HepG2 (cell line): ENCODE data around the gene MTA2. TPM values are rescaled to one million over a fixed set of nuclear protein-coding genes. Genes with fewer than 3 reads are reported as not detected.

Source experiments
- ARNT2 ChIP-seq: sonication (generic); formaldehyde crosslinking; IDR thresholded peaks from 2 replicates; pipeline ENCODE4 v1.8.0; 2022; ENCODE audit warnings: mild to moderate bottlenecking, low read depth, missing genetic modification reagents, moderate library complexity
- CHD2 ChIP-seq: IDR thresholded peaks from 2 replicates; pipeline ENCODE4 v1.6.1; 2011; ENCODE audit warnings: low read depth, low read length, improper control_type of control experiment
- GPBP1L1 ChIP-seq: sonication (generic); formaldehyde crosslinking; IDR thresholded peaks from 2 replicates; pipeline ENCODE4 v1.5.0; 2020; ENCODE audit warnings: mild to moderate bottlenecking, missing genetic modification reagents
- HNF4G ChIP-seq, 2 experiments: sonication (generic) in 1 of 2; formaldehyde crosslinking in 1 of 2; IDR thresholded peaks; 2 replicates each; pipeline versions ENCODE4 v1.4.0 to v1.6.1; 2011 to 2020; ENCODE audit warnings: borderline replicate concordance in 2 of 2, low read depth in 2 of 2, mild to moderate bottlenecking in 2 of 2, low read length in 1 of 2, missing genetic modification reagents in 1 of 2, moderate library complexity in 1 of 2
- HNRNPK ChIP-seq: fragments of 200-400 bp; formaldehyde crosslinking; IDR thresholded peaks from 2 replicates; pipeline ENCODE4 v1.6.1; 2018; ENCODE audit warnings: low read length, low read depth, moderate library complexity, mild to moderate bottlenecking; ENCODE audit not compliant: poor library complexity, severe bottlenecking
- MAFF ChIP-seq: IDR thresholded peaks from 2 replicates; pipeline ENCODE4 v1.6.1; 2011; ENCODE audit warnings: low read depth, low read length, improper control_type of control experiment
- MAX ChIP-seq: IDR thresholded peaks from 2 replicates; pipeline ENCODE4 v1.6.1; 2012; ENCODE audit warnings: inconsistent platforms
- MED8 ChIP-seq: sonication (generic); formaldehyde crosslinking; IDR thresholded peaks from 2 replicates; pipeline ENCODE4 v1.8.1; 2023; ENCODE audit warnings: mild to moderate bottlenecking, missing genetic modification reagents; ENCODE audit not compliant: insufficient replicate concordance
- MTF2 ChIP-seq: sonication (generic); formaldehyde crosslinking; IDR thresholded peaks from 2 replicates; pipeline ENCODE4 v1.5.0; 2020; ENCODE audit warnings: missing genetic modification reagents, borderline replicate concordance
- MYNN ChIP-seq: sonication (generic); formaldehyde crosslinking; IDR thresholded peaks from 2 replicates; pipeline ENCODE4 v1.4.0; 2020; ENCODE audit warnings: mild to moderate bottlenecking, low read depth, missing genetic modification reagents
- NFE2L1 ChIP-seq: sonication (generic); formaldehyde crosslinking; IDR thresholded peaks from 2 replicates; pipeline ENCODE4 v1.4.0; 2020; ENCODE audit warnings: missing genetic modification reagents, mild to moderate bottlenecking, borderline replicate concordance
- NR1H2 ChIP-seq: sonication (generic); formaldehyde crosslinking; IDR thresholded peaks from 2 replicates; pipeline ENCODE4 v1.8.1; 2022; ENCODE audit warnings: low read depth, missing genetic modification reagents, borderline replicate concordance
- PAF1 ChIP-seq: IDR thresholded peaks from 2 replicates; pipeline ENCODE4 v1.6.1; 2016; ENCODE audit warnings: missing genetic modification reagents, missing compliant biosample characterization
- RARA ChIP-seq: IDR thresholded peaks from 2 replicates; pipeline ENCODE4 v1.6.1; 2016; ENCODE audit warnings: missing genetic modification reagents, missing compliant biosample characterization
- SP4 ChIP-seq: sonication (generic); formaldehyde crosslinking; IDR thresholded peaks from 2 replicates; pipeline ENCODE4 v1.8.1; 2023; ENCODE audit warnings: mild to moderate bottlenecking, missing genetic modification reagents
- TARDBP ChIP-seq: sonication (generic); formaldehyde crosslinking; IDR thresholded peaks from 2 replicates; pipeline ENCODE4 v1.8.0; 2022; ENCODE audit warnings: mild to moderate bottlenecking, missing genetic modification reagents
- TCF7 ChIP-seq: sonication (generic); IDR thresholded peaks from 2 replicates; pipeline ENCODE4 v1.6.1; 2016; ENCODE audit warnings: antibody characterized with exemption, low read depth
- ZFAT ChIP-seq: sonication (generic); formaldehyde crosslinking; conservative IDR thresholded peaks from 2 replicates; pipeline ENCODE4 v1.8.1; 2023; ENCODE audit warnings: missing genetic modification reagents, inconsistent platforms
- ZNF12 ChIP-seq: sonication (generic); formaldehyde crosslinking; IDR thresholded peaks from 2 replicates; pipeline ENCODE4 v1.5.0; 2020; ENCODE audit warnings: missing genetic modification reagents
- ZNF136 ChIP-seq: sonication (generic); formaldehyde crosslinking; IDR thresholded peaks from 2 replicates; pipeline ENCODE4 v1.8.1; 2022; ENCODE audit warnings: low read depth, mild to moderate bottlenecking, moderate library complexity, missing genetic modification reagents
- ZNF367 ChIP-seq: sonication (generic); formaldehyde crosslinking; IDR thresholded peaks from 2 replicates; pipeline ENCODE4 v1.4.0; 2020; ENCODE audit warnings: missing genetic modification reagents, borderline replicate concordance
- ZNF468 ChIP-seq: sonication (generic); formaldehyde crosslinking; IDR thresholded peaks from 2 replicates; pipeline ENCODE4 v1.8.0; 2022; ENCODE audit warnings: mild to moderate bottlenecking, moderate library complexity, missing genetic modification reagents
- ZNF557 ChIP-seq: sonication (generic); formaldehyde crosslinking; IDR thresholded peaks from 2 replicates; pipeline ENCODE4 v1.4.0; 2020; ENCODE audit warnings: missing genetic modification reagents
- ZNF563 ChIP-seq: sonication (generic); formaldehyde crosslinking; IDR thresholded peaks from 2 replicates; pipeline ENCODE4 v1.8.0; 2022; ENCODE audit warnings: mild to moderate bottlenecking, moderate library complexity, missing genetic modification reagents
- ZNF678 ChIP-seq: sonication (generic); formaldehyde crosslinking; IDR thresholded peaks from 2 replicates; pipeline ENCODE4 v1.4.0; 2020; ENCODE audit warnings: mild to moderate bottlenecking, missing genetic modification reagents
- ZNF747 ChIP-seq: sonication (generic); formaldehyde crosslinking; IDR thresholded peaks from 2 replicates; pipeline ENCODE4 v1.8.1; 2023; ENCODE audit warnings: missing genetic modification reagents, mild to moderate bottlenecking, borderline replicate concordance
- polyA plus RNA-seq, 8 experiments: library from polyadenylated mRNA; depleted of rRNA in 3 of 8; stranded (reverse) in 7 of 8; unstranded in 1 of 8; fragments of >200 nt; fragmentation: Illumina TruSeq in 4 of 8; extraction: Trizol in 4 of 8; gene quantifications; 2 replicates each; pipeline versions ENCODE4 v1.2.1 to v1.2.3, GENCODE V29; 2011 to 2016; ENCODE audit warnings: low read depth in 4 of 8, missing spikeins in 1 of 8, mixed read lengths in 1 of 8; ENCODE audit not compliant: insufficient read depth in 1 of 8
- total RNA-seq, 5 experiments: library from RNA; depleted of rRNA; stranded (reverse); fragments of >200 nt; fragmentation: Illumina TruSeq; extraction: Trizol; gene quantifications; 2 replicates each; pipeline ENCODE4 v1.2.3, GENCODE V29; 2016; ENCODE audit warnings: low read depth in 1 of 5
- TF ChIP-seq, protein P1 (sequence below): sonication (generic); formaldehyde crosslinking; IDR thresholded peaks from 2 replicates; pipeline ENCODE4 v1.4.0; 2020; ENCODE audit warnings: low read depth, mild to moderate bottlenecking, missing genetic modification reagents
- TF ChIP-seq, protein P2 (sequence below): sonication (generic); formaldehyde crosslinking; IDR thresholded peaks from 2 replicates; pipeline ENCODE4 v1.8.1; 2023; ENCODE audit warnings: missing genetic modification reagents, mild to moderate bottlenecking, borderline replicate concordance
- TF ChIP-seq, protein P3 (sequence below): sonication (generic); formaldehyde crosslinking; IDR thresholded peaks from 2 replicates; pipeline ENCODE4 v1.5.0; 2020; ENCODE audit warnings: mild to moderate bottlenecking, low read depth, missing genetic modification reagents, borderline replicate concordance

The MTA2 gene
- total and polyA plus RNA-seq, 2 of the 13 experiments (the other 11 are each of a cell fraction or from before 2014, with no cell fraction given) = 14.0 to 70.0 TPM

DNA sequence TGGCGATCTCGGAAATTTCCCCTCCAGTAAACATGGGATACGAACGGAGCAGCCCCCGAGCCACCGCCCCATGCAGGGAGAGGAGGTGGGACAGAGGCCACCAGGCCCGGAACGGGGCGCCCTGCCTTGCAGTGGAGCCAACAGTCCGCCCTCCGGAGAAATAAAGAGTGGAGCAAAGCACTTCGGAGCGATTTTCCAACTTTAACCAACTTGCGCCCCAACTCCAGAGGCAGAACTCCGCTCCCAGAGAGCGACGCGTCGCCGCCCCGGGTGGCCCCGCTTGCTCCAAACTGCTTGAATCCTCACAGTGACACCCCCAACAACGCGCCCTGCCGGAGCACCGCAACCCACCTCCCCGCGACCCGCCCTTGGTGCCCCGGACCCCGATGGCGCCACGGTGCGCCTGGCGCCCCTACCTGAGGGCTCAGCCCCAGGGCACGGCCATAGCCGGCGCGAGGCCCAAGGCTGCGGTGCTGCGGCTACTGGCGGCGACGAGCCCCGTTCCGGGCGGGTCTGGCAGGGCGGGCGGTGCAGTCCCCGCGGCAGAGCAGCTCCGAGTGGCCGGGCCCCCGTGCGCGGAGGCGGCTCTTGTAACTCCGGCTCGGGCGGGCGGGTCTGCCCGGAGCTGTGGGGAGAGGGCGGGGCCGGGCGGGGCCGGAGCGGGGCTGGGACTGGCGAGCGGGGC lies 55.3 kb downstream of the MTA2 start, which contains the start of gene AHNAK (continued):
- no peak for TF ChIP-seq NFE2L1 (CRISPR knock-in tag)
- peak; percentile 48; the same call in 1 of the 2 replicates for TF ChIP-seq NR1H2
- peak; percentile 71 for TF ChIP-seq MED8 (CRISPR knock-in tag)
- TF ChIP-seq TARDBP (CRISPR knock-in tag) = peak; percentile 29; the same call in 1 of the 2 replicates
- no peak for TF ChIP-seq ZNF367 (CRISPR knock-in tag)
- TF ChIP-seq ARNT2 (CRISPR knock-in tag) = 0 out of 2 replicates have a peak, but pooled peaks have one; percentile 25
- TF ChIP-seq MTF2 (CRISPR knock-in tag) = no peak
- no peak for TF ChIP-seq ZNF678
- TF ChIP-seq MYNN = no peak
- TF ChIP-seq GPBP1L1 (CRISPR knock-in tag) = no peak
- no peak for TF ChIP-seq SP4 (CRISPR knock-in tag)
- 0 out of 2 replicates have a peak, but pooled peaks have one; percentile 5 for TF ChIP-seq ZNF563 (CRISPR knock-in tag)
- TF ChIP-seq, protein P1, sequence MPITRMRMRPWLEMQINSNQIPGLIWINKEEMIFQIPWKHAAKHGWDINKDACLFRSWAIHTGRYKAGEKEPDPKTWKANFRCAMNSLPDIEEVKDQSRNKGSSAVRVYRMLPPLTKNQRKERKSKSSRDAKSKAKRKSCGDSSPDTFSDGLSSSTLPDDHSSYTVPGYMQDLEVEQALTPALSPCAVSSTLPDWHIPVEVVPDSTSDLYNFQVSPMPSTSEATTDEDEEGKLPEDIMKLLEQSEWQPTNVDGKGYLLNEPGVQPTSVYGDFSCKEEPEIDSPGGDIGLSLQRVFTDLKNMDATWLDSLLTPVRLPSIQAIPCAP = no peak
- no peak for TF ChIP-seq ZNF557 (CRISPR knock-in tag)
- TF ChIP-seq ZFAT (CRISPR knock-in tag) = no peak
- TF ChIP-seq ZNF747 = no peak
- no peak for TF ChIP-seq CHD2
- TF ChIP-seq MAX = peak; percentile 30; the same call in 1 of the 2 replicates
- peak; percentile 30 for TF ChIP-seq HNRNPK
- TF ChIP-seq ZNF12 = no peak
- no peak for TF ChIP-seq MAFF
- no peak for TF ChIP-seq TCF7
- TF ChIP-seq ZNF136 (CRISPR knock-in tag) = no peak; the same call in 1 of the 2 replicates
- TF ChIP-seq, protein P2, sequence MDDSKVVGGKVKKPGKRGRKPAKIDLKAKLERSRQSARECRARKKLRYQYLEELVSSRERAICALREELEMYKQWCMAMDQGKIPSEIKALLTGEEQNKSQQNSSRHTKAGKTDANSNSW = no peak
- no peak for TF ChIP-seq ZNF468 (CRISPR knock-in tag)
- no peak for TF ChIP-seq RARA (CRISPR knock-in tag)
- TF ChIP-seq, protein P3, sequence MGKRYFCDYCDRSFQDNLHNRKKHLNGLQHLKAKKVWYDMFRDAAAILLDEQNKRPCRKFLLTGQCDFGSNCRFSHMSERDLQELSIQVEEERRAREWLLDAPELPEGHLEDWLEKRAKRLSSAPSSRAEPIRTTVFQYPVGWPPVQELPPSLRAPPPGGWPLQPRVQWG (CRISPR knock-in tag) = no peak
- no peak for TF ChIP-seq PAF1 (CRISPR knock-in tag)
- TF ChIP-seq HNF4G (IDR thresholded peaks at IDR 0.05; ENCODE audit: borderline replicate concordance, low read depth, low read length) = no peak
- TF ChIP-seq HNF4G (CRISPR knock-in tag; IDR thresholded peaks at IDR 0.05; ENCODE audit: borderline replicate concordance, low read depth) = no peak
